ENCODE data around the gene COL4A6.

The COL4A6 gene

DNA sequence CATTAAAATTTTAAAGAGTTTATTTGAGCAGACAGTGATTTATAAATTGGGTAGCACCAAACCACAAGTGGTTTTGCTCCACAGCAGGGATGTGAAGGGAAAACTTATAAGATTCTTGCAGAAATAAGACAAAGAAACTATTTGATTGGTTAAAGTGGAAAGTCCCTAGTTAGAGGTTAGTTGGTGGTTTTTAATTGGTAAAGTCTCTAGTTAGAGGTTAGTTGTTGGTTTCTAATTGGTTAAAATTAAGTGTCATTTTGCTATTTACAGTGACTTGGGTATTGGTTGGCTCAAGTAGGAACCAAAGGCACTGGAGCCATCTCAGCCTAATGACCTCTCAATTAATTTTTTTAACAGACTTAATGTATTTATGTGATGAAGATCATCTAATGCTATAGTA lies 323.7 kb downstream of the COL4A6 start:
- TF ChIP-seq ZFP3 (CRISPR knock-in tag; IDR thresholded peaks at IDR 0.05), result no peak
- TF ChIP-seq, protein P1, sequence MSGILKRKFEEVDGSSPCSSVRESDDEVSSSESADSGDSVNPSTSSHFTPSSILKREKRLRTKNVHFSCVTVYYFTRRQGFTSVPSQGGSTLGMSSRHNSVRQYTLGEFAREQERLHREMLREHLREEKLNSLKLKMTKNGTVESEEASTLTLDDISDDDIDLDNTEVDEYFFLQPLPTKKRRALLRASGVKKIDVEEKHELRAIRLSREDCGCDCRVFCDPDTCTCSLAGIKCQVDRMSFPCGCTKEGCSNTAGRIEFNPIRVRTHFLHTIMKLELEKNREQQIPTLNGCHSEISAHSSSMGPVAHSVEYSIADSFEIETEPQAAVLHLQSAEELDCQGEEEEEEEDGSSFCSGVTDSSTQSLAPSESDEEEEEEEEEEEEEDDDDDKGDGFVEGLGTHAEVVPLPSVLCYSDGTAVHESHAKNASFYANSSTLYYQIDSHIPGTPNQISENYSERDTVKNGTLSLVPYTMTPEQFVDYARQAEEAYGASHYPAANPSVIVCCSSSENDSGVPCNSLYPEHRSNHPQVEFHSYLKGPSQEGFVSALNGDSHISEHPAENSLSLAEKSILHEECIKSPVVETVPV (CRISPR knock-in tag; IDR thresholded peaks at IDR 0.05), result no peak
- TF ChIP-seq, protein P2, sequence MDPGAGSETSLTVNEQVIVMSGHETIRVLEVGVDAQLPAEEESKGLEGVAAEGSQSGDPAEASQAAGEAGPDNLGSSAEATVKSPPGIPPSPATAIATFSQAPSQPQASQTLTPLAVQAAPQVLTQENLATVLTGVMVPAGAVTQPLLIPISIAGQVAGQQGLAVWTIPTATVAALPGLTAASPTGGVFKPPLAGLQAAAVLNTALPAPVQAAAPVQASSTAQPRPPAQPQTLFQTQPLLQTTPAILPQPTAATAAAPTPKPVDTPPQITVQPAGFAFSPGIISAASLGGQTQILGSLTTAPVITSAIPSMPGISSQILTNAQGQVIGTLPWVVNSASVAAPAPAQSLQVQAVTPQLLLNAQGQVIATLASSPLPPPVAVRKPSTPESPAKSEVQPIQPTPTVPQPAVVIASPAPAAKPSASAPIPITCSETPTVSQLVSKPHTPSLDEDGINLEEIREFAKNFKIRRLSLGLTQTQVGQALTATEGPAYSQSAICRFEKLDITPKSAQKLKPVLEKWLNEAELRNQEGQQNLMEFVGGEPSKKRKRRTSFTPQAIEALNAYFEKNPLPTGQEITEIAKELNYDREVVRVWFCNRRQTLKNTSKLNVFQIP (CRISPR knock-in tag; IDR thresholded peaks at IDR 0.05; ENCODE audit: borderline replicate concordance, low read depth), result no peak
- no peak for TF ChIP-seq ZNF565 (CRISPR knock-in tag; conservative IDR thresholded peaks at IDR 0.05; ENCODE audit: low read depth)
- no peak for TF ChIP-seq ESRRG (CRISPR knock-in tag; IDR thresholded peaks at IDR 0.05)
- TF ChIP-seq, protein P3, sequence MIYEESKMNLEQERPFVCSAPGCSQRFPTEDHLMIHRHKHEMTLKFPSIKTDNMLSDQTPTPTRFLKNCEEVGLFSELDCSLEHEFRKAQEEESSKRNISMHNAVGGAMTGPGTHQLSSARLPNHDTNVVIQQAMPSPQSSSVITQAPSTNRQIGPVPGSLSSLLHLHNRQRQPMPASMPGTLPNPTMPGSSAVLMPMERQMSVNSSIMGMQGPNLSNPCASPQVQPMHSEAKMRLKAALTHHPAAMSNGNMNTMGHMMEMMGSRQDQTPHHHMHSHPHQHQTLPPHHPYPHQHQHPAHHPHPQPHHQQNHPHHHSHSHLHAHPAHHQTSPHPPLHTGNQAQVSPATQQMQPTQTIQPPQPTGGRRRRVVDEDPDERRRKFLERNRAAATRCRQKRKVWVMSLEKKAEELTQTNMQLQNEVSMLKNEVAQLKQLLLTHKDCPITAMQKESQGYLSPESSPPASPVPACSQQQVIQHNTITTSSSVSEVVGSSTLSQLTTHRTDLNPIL (CRISPR knock-in tag; IDR thresholded peaks at IDR 0.05; ENCODE audit: low read depth), result no peak
- TF ChIP-seq OSR1 (CRISPR knock-in tag; IDR thresholded peaks at IDR 0.05), result no peak
- no peak for TF ChIP-seq ZFP30 (CRISPR knock-in tag; IDR thresholded peaks at IDR 0.05)
- no peak for TF ChIP-seq ARNTL (CRISPR knock-in tag; IDR thresholded peaks at IDR 0.05; ENCODE audit: borderline replicate concordance, low read depth)
- ATAC-seq, result no peak
